Astrocyte (in vitro differentiated cells and primary cell): Measurements from ENCODE around the gene IL5.

Experiments used
- EZH2 ChIP-seq: IDR thresholded peaks from 2 replicates; pipeline ENCODE4 v1.6.1; 2012; ENCODE audit warnings: mild to moderate bottlenecking, low read length, inconsistent platforms; ENCODE audit not compliant: insufficient read depth
- TF ChIP-seq, protein P1 (sequence below): IDR thresholded peaks from 2 replicates; pipeline ENCODE4 v1.5.1; 2011; ENCODE audit warnings: low read depth, mild to moderate bottlenecking, inconsistent platforms, low read length, moderate library complexity; ENCODE audit not compliant: insufficient read depth

DNA sequence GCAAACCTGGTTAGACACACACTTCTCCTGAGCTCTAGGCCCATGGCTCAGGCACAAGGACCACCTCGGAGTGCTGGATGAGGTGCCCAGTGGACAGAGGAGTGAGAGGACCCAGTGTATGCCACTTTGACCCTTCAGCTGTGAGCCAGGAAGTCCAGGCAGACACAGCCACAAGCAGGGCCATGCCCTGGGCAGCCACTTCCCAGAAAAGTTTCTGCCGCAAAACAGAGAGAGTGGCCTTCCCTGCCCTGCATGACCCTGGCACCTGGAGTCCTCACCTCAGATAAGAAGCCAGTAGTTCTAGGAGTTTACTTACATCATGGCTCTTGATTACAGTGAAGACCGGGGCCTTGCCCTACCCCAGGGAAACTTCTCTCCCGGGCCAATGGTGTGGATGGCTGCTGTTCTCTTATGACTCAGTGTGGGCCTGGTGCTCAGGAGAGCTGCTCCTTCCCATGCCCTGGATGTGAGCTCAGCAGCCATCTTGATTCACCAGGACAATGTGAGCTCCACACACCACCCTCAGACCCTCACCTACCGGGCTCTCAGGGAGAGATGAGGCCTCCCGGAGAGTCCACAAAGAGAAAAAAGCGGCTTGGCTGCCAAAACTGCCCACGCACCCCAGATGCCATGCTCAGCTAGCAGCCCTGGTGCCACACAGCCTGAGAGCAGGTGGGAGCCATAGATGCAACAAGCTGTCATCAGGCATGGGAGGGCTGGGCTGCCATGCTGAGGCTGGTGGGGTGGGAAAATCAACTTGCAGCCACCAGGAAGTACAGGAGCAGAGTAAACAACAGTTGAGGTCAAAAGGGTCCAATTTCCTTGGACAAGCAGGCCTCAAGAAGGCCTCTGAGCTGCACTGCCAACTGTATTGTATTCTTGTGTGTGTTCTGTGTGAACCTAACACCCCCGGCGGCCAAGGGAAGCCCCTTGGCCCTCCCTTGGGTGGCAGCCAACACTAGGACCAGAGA is 41.1 kb downstream of the IL5 start:
- TF ChIP-seq, protein P1, sequence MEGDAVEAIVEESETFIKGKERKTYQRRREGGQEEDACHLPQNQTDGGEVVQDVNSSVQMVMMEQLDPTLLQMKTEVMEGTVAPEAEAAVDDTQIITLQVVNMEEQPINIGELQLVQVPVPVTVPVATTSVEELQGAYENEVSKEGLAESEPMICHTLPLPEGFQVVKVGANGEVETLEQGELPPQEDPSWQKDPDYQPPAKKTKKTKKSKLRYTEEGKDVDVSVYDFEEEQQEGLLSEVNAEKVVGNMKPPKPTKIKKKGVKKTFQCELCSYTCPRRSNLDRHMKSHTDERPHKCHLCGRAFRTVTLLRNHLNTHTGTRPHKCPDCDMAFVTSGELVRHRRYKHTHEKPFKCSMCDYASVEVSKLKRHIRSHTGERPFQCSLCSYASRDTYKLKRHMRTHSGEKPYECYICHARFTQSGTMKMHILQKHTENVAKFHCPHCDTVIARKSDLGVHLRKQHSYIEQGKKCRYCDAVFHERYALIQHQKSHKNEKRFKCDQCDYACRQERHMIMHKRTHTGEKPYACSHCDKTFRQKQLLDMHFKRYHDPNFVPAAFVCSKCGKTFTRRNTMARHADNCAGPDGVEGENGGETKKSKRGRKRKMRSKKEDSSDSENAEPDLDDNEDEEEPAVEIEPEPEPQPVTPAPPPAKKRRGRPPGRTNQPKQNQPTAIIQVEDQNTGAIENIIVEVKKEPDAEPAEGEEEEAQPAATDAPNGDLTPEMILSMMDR, result no peak
- TF ChIP-seq EZH2, result no peak
